B cell (primary cell): ENCODE data around the gene BRI3BP. TPM values are rescaled to one million over a fixed set of nuclear protein-coding genes. Genes with fewer than 3 reads are reported as not detected.

Source experiments
- ATAC-seq: fragments of 200-7000 bp; cut with Tn5 transposase; one replicate; pipeline ENCODE4 v1.10.0; 2021; ENCODE audit warnings: low read depth, mild to moderate bottlenecking, moderate number of reproducible peaks, moderate library complexity
- CTCF ChIA-PET: fragments of 350-600 bp; sonication (Branson Sonifier 250); formaldehyde crosslinking; loops from one replicate; lab custom pipeline; 2021; ENCODE audit warnings: antibody characterized with exemption, inconsistent platforms; lab: Charles Lee
- POLR2A ChIA-PET: fragments of 350-600 bp; sonication (Branson Sonifier 250); formaldehyde crosslinking; loops from one replicate; lab custom pipeline; 2021; ENCODE audit warnings: antibody characterized with exemption; lab: Charles Lee
- DNase-seq: peaks from one replicate; pipeline ENCODE4 v3.0.0; 2013
- H2AFZ ChIP-seq: 2 replicates; pipeline ENCODE4 v1.6.1; 2012; ENCODE audit warnings: mild to moderate bottlenecking, low read depth, low read length; ENCODE audit not compliant: insufficient read depth, poor library complexity, severe bottlenecking
- H3K27ac ChIP-seq, 2 donors: 1 replicate in 1 of 2; 2 replicates in 1 of 2; pipeline ENCODE4 v1.5.1; 2012 to 2013; ENCODE audit warnings: low read length in 2 of 2, mild to moderate bottlenecking in 2 of 2, moderate library complexity in 1 of 2
- H3K27me3 ChIP-seq, 4 experiments: fragments of 200-600 bp in 1 of 4; sonication (generic) in 1 of 4; replicated peaks in 1 of 4; 1 replicate in 2 of 4; 2 replicates in 2 of 4; pipeline versions ENCODE4 v1.6.1 to v1.7.0; 2013 to 2016; ENCODE audit warnings: low read length in 3 of 4, mild to moderate bottlenecking in 2 of 4, mixed read lengths in 1 of 4, moderate library complexity in 1 of 4; ENCODE audit not compliant: insufficient read depth in 4 of 4, control insufficient read depth in 3 of 4; ENCODE audit errors: control extremely low read depth in 1 of 4
- H3K36me3 ChIP-seq, 2 experiments: replicated peaks in 1 of 2; 1 replicate in 1 of 2; 2 replicates in 1 of 2; pipeline versions ENCODE4 v1.6.1 to v1.7.1; 2013; ENCODE audit warnings: low read length in 1 of 2; ENCODE audit not compliant: insufficient read depth in 2 of 2, control insufficient read depth in 1 of 2; ENCODE audit errors: control extremely low read depth in 1 of 2, extremely low read depth in 1 of 2
- H3K4me1 ChIP-seq, 2 donors: fragments of 200-600 bp in 1 of 2; sonication (generic) in 1 of 2; 1 replicate in 1 of 2; 2 replicates in 1 of 2; pipeline versions ENCODE4 v1.5.1 to v1.6.1; 2013 to 2017; ENCODE audit warnings: low read length in 2 of 2; ENCODE audit not compliant: control insufficient read depth in 2 of 2, insufficient read depth in 2 of 2
- H3K4me2 ChIP-seq: replicated peaks from 2 replicates; pipeline ENCODE3; 2012; ENCODE audit warnings: mild to moderate bottlenecking, low read depth, low read length; ENCODE audit not compliant: poor library complexity, severe bottlenecking
- H3K4me3 ChIP-seq, 5 experiments: fragments of 200-600 bp in 1 of 5; sonication (generic) in 1 of 5; 1 replicate in 3 of 5; 2 replicates in 2 of 5; pipeline versions ENCODE4 v1.5.1 to v1.7.0; 2011 to 2016; ENCODE audit warnings: low read length in 4 of 5, mild to moderate bottlenecking in 4 of 5, low read depth in 2 of 5, control low read depth in 1 of 5, moderate library complexity in 1 of 5; ENCODE audit not compliant: insufficient read depth in 1 of 5; ENCODE audit errors: control extremely low read depth in 1 of 5, extremely low read depth in 1 of 5
- H3K79me2 ChIP-seq: fragments of 200-600 bp; sonication (generic); one replicate; pipeline ENCODE4 v1.6.0; 2016; ENCODE audit warnings: low read length; ENCODE audit not compliant: control insufficient read depth, insufficient read depth
- H3K9ac ChIP-seq: fragments of 200-600 bp; sonication (generic); 2 replicates; pipeline ENCODE4 v1.6.1; 2017; ENCODE audit warnings: mild to moderate bottlenecking, low read length, moderate library complexity
- H3K9me3 ChIP-seq, 3 donors: one replicate each; pipeline versions ENCODE4 v1.6.1 to v1.7.1; 2013; ENCODE audit warnings: low read length in 2 of 3; ENCODE audit not compliant: control insufficient read depth in 2 of 3, insufficient read depth in 1 of 3; ENCODE audit errors: control extremely low read depth in 1 of 3
- H4K20me1 ChIP-seq: 2 replicates; pipeline ENCODE4 v1.6.0; 2012; ENCODE audit warnings: mild to moderate bottlenecking, low read length; ENCODE audit not compliant: insufficient read depth, control insufficient read depth, poor library complexity, severe bottlenecking
- H3K27ac Mint-ChIP-seq: one replicate; pipeline ENCODE4 v1.8.0; 2021; ENCODE audit warnings: mixed read lengths
- H3K27me3 Mint-ChIP-seq: one replicate; pipeline ENCODE4 v1.8.0; 2021; ENCODE audit warnings: mixed read lengths
- H3K4me1 Mint-ChIP-seq: one replicate; pipeline ENCODE4 v1.8.0; 2021; ENCODE audit warnings: mixed read lengths
- H3K4me3 Mint-ChIP-seq: one replicate; pipeline ENCODE4 v1.8.0; 2021; ENCODE audit warnings: mixed read lengths
- H3K9me3 Mint-ChIP-seq: one replicate; pipeline ENCODE4 v1.8.0; 2022; ENCODE audit warnings: mixed read lengths; ENCODE audit not compliant: insufficient read depth
- CTCF ChIP-seq: fragments of 200-600 bp; IDR thresholded peaks from one replicate; pipeline ENCODE4 v1.8.0; 2022; ENCODE audit warnings: antibody characterized with exemption, mild to moderate bottlenecking
- EZH2 ChIP-seq: IDR thresholded peaks from 2 replicates; pipeline ENCODE4 v1.6.1; 2012; ENCODE audit warnings: borderline replicate concordance, low read depth, mild to moderate bottlenecking, moderate library complexity, low read length; ENCODE audit not compliant: insufficient read depth, poor library complexity, severe bottlenecking
- WGBS: methylation state at CpG from one replicate; pipeline ENCODE4 v1.1.5; 2013; ENCODE audit warnings: missing lambda C conversion rate; ENCODE audit not compliant: insufficient coverage; 5-methylcytosine and 5-hydroxymethylcytosine counted together
- intact Hi-C: fragments of 100-400 bp; cut with micrococcal nuclease; formaldehyde crosslinking; loops from one replicate; pipeline ENCODE4 v1.10.0; 2022
- polyA plus RNA-seq: library from polyadenylated mRNA; depleted of rRNA; stranded (reverse); fragments of >200 nt; gene quantifications from 2 replicates; pipeline ENCODE4 v1.2.3, GENCODE V29; 2012
- total RNA-seq, 2 donors: library from RNA; stranded (reverse); fragments of 120-200 nt in 1 of 2; gene quantifications; 1 replicate in 1 of 2; 2 replicates in 1 of 2; pipeline versions ENCODE4 v1.2.3 to v1.2.4, GENCODE V29; 2013 to 2022

Gene BRI3BP
- total and polyA plus RNA-seq, 2 donors (not counting 1 experiment from before 2014, with no cell fraction given), result 5.2 to 14.3 TPM

GRCh38 chr12:125017801-125018200, 24.4 kb downstream of the BRI3BP start:
- Histone ChIP-seq H3K4me2 (no peak overlapping the region), H3K9ac (no peak overlapping the region), H3K27me3 (no peaks in the 10 kb centered on the region), H3K36me3 (peaks cover 0 to 44% of the 10 kb centered on the region in 2 experiments), H3K79me2 (peaks cover 10% of the 10 kb centered on the region), H3K4me3 (no peak overlapping the region), H2AFZ (no peak overlapping the region), H3K4me1 (no peaks in the 10 kb centered on the region), H3K27ac (no peak overlapping the region), H4K20me1 (no peaks in the 10 kb centered on the region), H3K9me3 (peaks cover 0 to 2% (median 0%) of the 10 kb centered on the region in 3 donors)
- WGBS, result 96% methylated on average over 6 of the region's 9 CpGs
- TF ChIP-seq EZH2 (no peak), CTCF (no peak)
- ChIA-PET POLR2A (no interaction called here), CTCF (no interaction called here)
- intact Hi-C loops, result no loop called here
- Mint-ChIP-seq H3K27ac (no peak overlapping the region), H3K9me3 (no peaks in the 10 kb centered on the region), H3K4me3 (no peak overlapping the region), H3K27me3 (no peaks in the 10 kb centered on the region), H3K4me1 (peaks cover 7% of the 10 kb centered on the region)
- DNase-seq, result no peak
- no peak for ATAC-seq

GRCh38 chr12:125018356-125018755, 24.9 kb downstream of the BRI3BP start:
- CTCF ChIA-PET, result no interaction called here
- Histone ChIP-seq H3K79me2 (peaks cover 6% of the 10 kb centered on the region), H4K20me1 (no peaks in the 10 kb centered on the region), H3K27me3 (no peaks in the 10 kb centered on the region), H2AFZ (no peak overlapping the region), H3K36me3 (peaks cover 0 to 44% of the 10 kb centered on the region in 2 experiments), H3K4me2 (no peak overlapping the region), H3K27ac (no peak overlapping the region), H3K4me3 (no peak overlapping the region), H3K9me3 (peaks cover 0 to 7% (median 3%) of the 10 kb centered on the region in 3 donors), H3K4me1 (no peaks in the 10 kb centered on the region), H3K9ac (no peak overlapping the region)
- WGBS, result 98% methylated on average over 6 of the region's 11 CpGs
- POLR2A ChIA-PET, result no interaction called here
- intact Hi-C loops, result no loop called here
- no peak for TF ChIP-seq EZH2
- no peak for TF ChIP-seq CTCF
- no peak overlapping the region for H3K27ac Mint-ChIP-seq
- ATAC-seq (no peak), DNase-seq (no peak)
- no peaks in the 10 kb centered on the region for H3K9me3 Mint-ChIP-seq
- H3K4me3 Mint-ChIP-seq, result no peak overlapping the region
- peaks cover 7% of the 10 kb centered on the region for H3K4me1 Mint-ChIP-seq
- no peaks in the 10 kb centered on the region for H3K27me3 Mint-ChIP-seq
